HuH-7.5 (cell line): Measurements from ENCODE around the gene FRMD4B.

Source experiments
- DNase-seq: peaks from one replicate; pipeline ENCODE4 v3.0.0; 2011; ENCODE audit warnings: low spot score

Gene FRMD4B

GRCh38 chr3:69321301-69322157, 64.4 kb downstream of the FRMD4B start:
- no peak for DNase-seq

GRCh38 chr3:69320871-69321271, 65.0 kb downstream of the FRMD4B start:
- no peak for DNase-seq

GRCh38 chr3:69319652-69320051, 66.2 kb downstream of the FRMD4B start:
- DNase-seq, result no peak

GRCh38 chr3:69318410-69318809, 67.5 kb downstream of the FRMD4B start:
- DNase-seq, result no peak

- DNase-seq, result no peak
Observed at GRCh38 chr3:69313251-69313650, 72.6 kb downstream of the FRMD4B start.

GRCh38 chr3:69309814-69310213, 76.1 kb downstream of the FRMD4B start:
- DNase-seq, result no peak

GRCh38 chr3:69306239-69307185, 79.4 kb downstream of the FRMD4B start:
- no peak for DNase-seq

GRCh38 chr3:69305011-69305410, 80.9 kb downstream of the FRMD4B start:
- DNase-seq, result no peak

- no peak for DNase-seq
Observed at GRCh38 chr3:69304396-69304795, 81.5 kb downstream of the FRMD4B start.

GRCh38 chr3:69300296-69300695, 85.6 kb downstream of the FRMD4B start:
- no peak for DNase-seq

GRCh38 chr3:69299344-69299743, 86.5 kb downstream of the FRMD4B start:
- no peak for DNase-seq

- no peak for DNase-seq
Observed at GRCh38 chr3:69297501-69297900, 88.4 kb downstream of the FRMD4B start.

- DNase-seq, result no peak
Observed at GRCh38 chr3:69296995-69297394, 88.9 kb downstream of the FRMD4B start.

GRCh38 chr3:69294014-69294766, 91.7 kb downstream of the FRMD4B start:
- no peak for DNase-seq

- DNase-seq, result no peak
Observed at GRCh38 chr3:69292959-69293574, 92.8 kb downstream of the FRMD4B start.

GRCh38 chr3:69292185-69292584, 93.7 kb downstream of the FRMD4B start:
- no peak for DNase-seq

- no peak for DNase-seq
Observed at GRCh38 chr3:69290430-69290829, 95.5 kb downstream of the FRMD4B start.

- DNase-seq, result no peak
Observed at GRCh38 chr3:69290006-69290405, 95.9 kb downstream of the FRMD4B start.

GRCh38 chr3:69288161-69288895, 97.6 kb downstream of the FRMD4B start:
- DNase-seq, result no peak

- DNase-seq, result no peak
Observed at GRCh38 chr3:69283913-69284611, 101.8 kb downstream of the FRMD4B start.
